Gastrocnemius medialis (tissue), 4 donors: Measurements from ENCODE around the gene MYH3. TPM values are rescaled to one million over a fixed set of nuclear protein-coding genes. Genes with fewer than 3 reads are reported as not detected.

ENCODE experiments used
- ATAC-seq, 2 donors: fragments of 150-250 bp; one replicate each; pipeline ENCODE4 v1.9.1; 2016
- DNase-seq, 2 donors: peaks; one replicate each; pipeline ENCODE4 v3.0.0-alpha.2; 2019
- H3K27ac ChIP-seq, 4 donors: fragments of 200-600 bp; sonication (generic); 1 replicate in 1 of 4; 2 replicates in 3 of 4; pipeline ENCODE4 v1.5.1; 2016 to 2018; ENCODE audit warnings: mild to moderate bottlenecking in 2 of 4, moderate library complexity in 1 of 4
- H3K27me3 ChIP-seq, 3 donors: fragments of 200-600 bp; sonication (generic) in 2 of 3; 1 replicate in 1 of 3; 2 replicates in 2 of 3; pipeline versions ENCODE4 v1.5.1 to v1.6.0; 2016 to 2019; ENCODE audit warnings: mild to moderate bottlenecking in 1 of 3, moderate library complexity in 1 of 3
- H3K36me3 ChIP-seq, 2 donors: fragments of 200-600 bp; sonication (generic) in 1 of 2; one replicate each; pipeline ENCODE4 v1.5.1; 2017 to 2018
- H3K4me1 ChIP-seq, 2 donors: fragments of 200-600 bp; sonication (generic) in 1 of 2; one replicate each; pipeline ENCODE4 v1.5.1; 2016 to 2017; ENCODE audit warnings: mild to moderate bottlenecking in 2 of 2
- H3K4me3 ChIP-seq, 4 donors: fragments of 200-600 bp; sonication (generic) in 3 of 4; 1 replicate in 1 of 4; 2 replicates in 3 of 4; pipeline ENCODE4 v1.5.1; 2016 to 2019; ENCODE audit warnings: mild to moderate bottlenecking in 2 of 4
- H3K9me3 ChIP-seq, 3 donors: fragments of 200-600 bp; sonication (generic) in 2 of 3; 1 replicate in 1 of 3; 2 replicates in 2 of 3; pipeline ENCODE4 v1.5.1; 2016 to 2019
- CTCF ChIP-seq, 5 experiments: fragments of 450-650 bp in 3 of 5; fragments of 200-600 bp in 2 of 5; sonication (generic) in 2 of 5; IDR thresholded peaks in 4 of 5; conservative IDR thresholded peaks in 1 of 5; 1 replicate in 4 of 5; 2 replicates in 1 of 5; pipeline ENCODE4 v1.5.1; 2016 to 2019; ENCODE audit warnings: antibody characterized with exemption in 5 of 5, mild to moderate bottlenecking in 3 of 5, moderate library complexity in 3 of 5
- POLR2A ChIP-seq, 2 donors: fragments of 450-650 bp; IDR thresholded peaks; one replicate each; pipeline ENCODE4 v1.6.1; 2017; ENCODE audit warnings: antibody characterized with exemption in 2 of 2, mild to moderate bottlenecking in 2 of 2, moderate library complexity in 2 of 2
- in situ Hi-C, 4 donors: fragments of 200-750 bp; cut with MboI; loops; one replicate each; pipeline versions ENCODE4 v1.15.0 to v1.8.0; 2017; ENCODE audit warnings: low sequenced_read_pairs in 4 of 4
- intact Hi-C: fragments of 100-400 bp; cut with DNase I; formaldehyde crosslinking; loops from one replicate; pipeline ENCODE4 v1.15.1; 2023; ENCODE audit warnings: low total_unique reads
- total RNA-seq, 4 donors: library from RNA; depleted of rRNA; stranded (reverse); fragments of >200 nt; gene quantifications; one replicate each; pipeline versions ENCODE4 v1.1.0 to v1.2.3, GENCODE V29; 2016

MYH3 gene
- total RNA-seq, 4 donors from 2014 or later = 1.5 to 17.6 (median 5.3) TPM

DNA sequence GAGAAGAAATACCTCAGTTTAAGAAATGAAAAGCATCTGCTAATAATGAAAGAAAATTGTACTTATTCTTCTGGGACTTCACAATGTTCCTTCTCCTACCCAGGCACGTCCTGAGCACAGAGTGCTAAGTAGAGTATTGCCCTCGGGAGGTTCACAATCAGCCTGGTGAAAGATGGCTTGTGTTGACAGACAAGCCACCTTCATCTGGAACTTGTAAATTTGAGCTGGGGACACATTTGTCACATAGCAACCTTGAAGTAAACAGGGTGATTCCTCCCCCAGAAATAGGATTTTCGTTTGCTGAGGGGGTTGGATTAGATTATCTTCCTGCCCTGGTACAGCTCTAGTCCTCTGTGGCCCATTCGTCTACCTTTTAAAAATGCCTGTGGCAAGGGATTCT lies 73.3 kb downstream of the MYH3 start:
- TF ChIP-seq POLR2A (IDR thresholded peaks at IDR 0.05) (no peak), CTCF (IDR thresholded peaks at IDR 0.05 in 4 of 5, conservative IDR thresholded peaks at IDR 0.05 in 1 of 5) (no peak)
- peak in 1 of 2 donors; percentile 39 for DNase-seq
- in situ Hi-C loops = no loop called here
- no peaks in the 10 kb centered on the region for H3K27me3 ChIP-seq
- ATAC-seq = peak; percentile 72 to 85
- no peak overlapping the region for H3K4me3 ChIP-seq
- no peaks in the 10 kb centered on the region for H3K9me3 ChIP-seq
- H3K27ac ChIP-seq = peak overlapping the region; percentile 47 to 80 (median 58)
- H3K4me1 ChIP-seq = no peaks in the 10 kb centered on the region
- no peaks in the 10 kb centered on the region for H3K36me3 ChIP-seq
- intact Hi-C loops = no loop called here

GRCh38 chr17:10579270-10579669 lies 77.8 kb downstream of the MYH3 start:
- Histone ChIP-seq H3K36me3 (no peaks in the 10 kb centered on the region), H3K27me3 (no peaks in the 10 kb centered on the region), H3K9me3 (no peaks in the 10 kb centered on the region), H3K4me3 (no peak overlapping the region), H3K27ac (peak overlapping the region; percentile 40 to 80 (median 50)), H3K4me1 (no peaks in the 10 kb centered on the region)
- DNase-seq (peak in 1 of 2 donors; percentile 41), ATAC-seq (peak; percentile 58 to 78)
- TF ChIP-seq CTCF (IDR thresholded peaks at IDR 0.05 in 4 of 5, conservative IDR thresholded peaks at IDR 0.05 in 1 of 5) (no peak), POLR2A (IDR thresholded peaks at IDR 0.05) (no peak)
- intact Hi-C loops = no loop called here
- in situ Hi-C loops = no loop called here

Other genes with a start within 250 kb of the MYH3 start
- 1 to 10 TPM in 1 of 4 donors, under 1 TPM in 3; 0.34 to 1.1 (median 0.80) TPM for gene MYH8, start 235.4 kb downstream of the MYH3 start, total RNA-seq
- under 1 TPM in 2 of 4 donors, not detected in 2; 0.04 to 0.36 TPM for gene MYH4, start 187.8 kb downstream of the MYH3 start, total RNA-seq
- 1,000 to 10,000 TPM; 1,190 to 2,066 (median 1,615) TPM for gene MYH1, start 138.8 kb downstream of the MYH3 start, total RNA-seq
- 1,000 to 10,000 TPM in 1 of 4 donors, 100 to 1,000 TPM in 2, 10 to 100 TPM in 1; 77.8 to 4,245 (median 724) TPM for gene MYH2, start 107.7 kb downstream of the MYH3 start, total RNA-seq
- 10 to 100 TPM; 16.7 to 27.3 (median 22.8) TPM for gene SCO1, start 40.2 kb upstream of the MYH3 start, total RNA-seq
- 10 to 100 TPM in 3 of 4 donors, 1 to 10 TPM in 1; 5.2 to 39.2 (median 26.5) TPM for gene ADPRM, start 40.3 kb upstream of the MYH3 start, total RNA-seq
- 1 to 10 TPM; 3.7 to 8.6 (median 3.9) TPM for gene TMEM220, start 72.7 kb upstream of the MYH3 start, total RNA-seq
- gene TMEM238L, start 146.8 kb upstream of the MYH3 start, total RNA-seq = under 1 TPM in 1 of 4 donors, not detected in 3; 0.22 TPM
- gene PIRT, start 180.8 kb upstream of the MYH3 start, total RNA-seq = not detected